ENCODE data around the gene PPP4R1.

The PPP4R1 gene

GRCh38 chr18:9557250-9557943 is 57.0 kb downstream of the PPP4R1 start:
- in situ Hi-C loops (cut with HindIII; ENCODE audit: low sequenced_read_pairs) = no loop called here

- in situ Hi-C loops (cut with HindIII; ENCODE audit: low sequenced_read_pairs) = no loop called here
Measured at GRCh38 chr18:9552616-9553015, 61.7 kb downstream of the PPP4R1 start.

GRCh38 chr18:9552191-9552590 is 62.2 kb downstream of the PPP4R1 start:
- in situ Hi-C loops (cut with HindIII; ENCODE audit: low sequenced_read_pairs) = no loop called here

- in situ Hi-C loops (cut with HindIII; ENCODE audit: low sequenced_read_pairs) = no loop called here
Measured at GRCh38 chr18:9550429-9550828, 63.9 kb downstream of the PPP4R1 start.

GRCh38 chr18:9549405-9549804 is 65.0 kb downstream of the PPP4R1 start:
- in situ Hi-C loops (cut with HindIII; ENCODE audit: low sequenced_read_pairs) = no loop called here

- in situ Hi-C loops (cut with HindIII; ENCODE audit: low sequenced_read_pairs) = no loop called here
Measured at GRCh38 chr18:9547782-9548181, 66.6 kb downstream of the PPP4R1 start.

- in situ Hi-C loops (cut with HindIII; ENCODE audit: low sequenced_read_pairs) = no loop called here
Measured at GRCh38 chr18:9546468-9546867, 67.9 kb downstream of the PPP4R1 start.

- in situ Hi-C loops (cut with HindIII; ENCODE audit: low sequenced_read_pairs) = no loop called here
Measured at GRCh38 chr18:9545029-9545428, 69.3 kb downstream of the PPP4R1 start.

- in situ Hi-C loops (cut with HindIII; ENCODE audit: low sequenced_read_pairs) = no loop called here
Measured at GRCh38 chr18:9542924-9543323, 71.4 kb downstream of the PPP4R1 start.

GRCh38 chr18:9539938-9540337 is 74.4 kb downstream of the PPP4R1 start:
- in situ Hi-C loops (cut with HindIII; ENCODE audit: low sequenced_read_pairs) = no loop called here

- in situ Hi-C loops (cut with HindIII; ENCODE audit: low sequenced_read_pairs) = no loop called here
Measured at GRCh38 chr18:9539283-9539682, 75.1 kb downstream of the PPP4R1 start.

GRCh38 chr18:9537677-9538076 is 76.7 kb downstream of the PPP4R1 start:
- in situ Hi-C loops (cut with HindIII; ENCODE audit: low sequenced_read_pairs) = no loop called here

- in situ Hi-C loops (cut with HindIII; ENCODE audit: low sequenced_read_pairs) = no loop called here
Measured at GRCh38 chr18:9536354-9537152, 77.8 kb downstream of the PPP4R1 start.

- in situ Hi-C loops (cut with HindIII; ENCODE audit: low sequenced_read_pairs) = no loop called here
Measured at GRCh38 chr18:9535430-9535991, 78.8 kb downstream of the PPP4R1 start.

- in situ Hi-C loops (cut with HindIII; ENCODE audit: low sequenced_read_pairs) = loop anchor here (5.0 kb wide), 1 partner anchor 58 kb away; the partner anchor contains the start of gene RALBP1
Measured at GRCh38 chr18:9534844-9535243, 79.5 kb downstream of the PPP4R1 start.

GRCh38 chr18:9531791-9532410 is 82.5 kb downstream of the PPP4R1 start:
- in situ Hi-C loops (cut with HindIII; ENCODE audit: low sequenced_read_pairs) = loop anchor here (5.0 kb wide), 1 partner anchor 55 kb away; the partner anchor contains the start of gene RALBP1

GRCh38 chr18:9530226-9531009 is 83.9 kb downstream of the PPP4R1 start:
- in situ Hi-C loops (cut with HindIII; ENCODE audit: low sequenced_read_pairs) = loop anchor here (5.0 kb wide), 1 partner anchor 53 kb away; the partner anchor contains the start of gene RALBP1

GRCh38 chr18:9526458-9526857 is 87.9 kb downstream of the PPP4R1 start:
- in situ Hi-C loops (cut with HindIII; ENCODE audit: low sequenced_read_pairs) = no loop called here

- in situ Hi-C loops (cut with HindIII; ENCODE audit: low sequenced_read_pairs) = no loop called here
Measured at GRCh38 chr18:9522952-9523351, 91.4 kb downstream of the PPP4R1 start.

- in situ Hi-C loops (cut with HindIII; ENCODE audit: low sequenced_read_pairs) = no loop called here
Measured at GRCh38 chr18:9521770-9522169, 92.6 kb downstream of the PPP4R1 start.

GRCh38 chr18:9520666-9521065 is 93.7 kb downstream of the PPP4R1 start:
- in situ Hi-C loops (cut with HindIII; ENCODE audit: low sequenced_read_pairs) = no loop called here
